H9 (cell line): ENCODE measurements around the gene STX8. TPM values are rescaled to one million over a fixed set of nuclear protein-coding genes. Genes with fewer than 3 reads are reported as not detected.

Source experiments
- DNase-seq: peaks from one replicate; pipeline ENCODE4 v3.0.0-alpha.2; 2017
- H2AFZ ChIP-seq: one replicate; pipeline ENCODE4 v1.6.1; 2013; ENCODE audit warnings: mild to moderate bottlenecking, low read length, control low read depth, moderate library complexity
- H2AK5ac ChIP-seq: 2 replicates; pipeline ENCODE4 v1.6.1; 2013; ENCODE audit warnings: low read length, control low read depth, mixed read lengths; ENCODE audit not compliant: insufficient read length
- H2BK120ac ChIP-seq: one replicate; pipeline ENCODE4 v1.6.1; 2013; ENCODE audit warnings: low read depth, mild to moderate bottlenecking, low read length, control low read depth, inconsistent platforms; ENCODE audit not compliant: poor library complexity, severe bottlenecking
- H2BK12ac ChIP-seq: 2 replicates; pipeline ENCODE4 v1.6.1; 2013; ENCODE audit warnings: low read length, control low read depth, mixed read lengths, low read depth; ENCODE audit not compliant: insufficient read length
- H2BK15ac ChIP-seq: 2 replicates; pipeline ENCODE4 v1.6.1; 2013; ENCODE audit warnings: low read depth, low read length, control low read depth
- H2BK20ac ChIP-seq: one replicate; pipeline ENCODE4 v1.6.1; 2013; ENCODE audit warnings: low read depth, mild to moderate bottlenecking, low read length, control low read depth, inconsistent platforms; ENCODE audit not compliant: poor library complexity, severe bottlenecking
- H2BK5ac ChIP-seq: 2 replicates; pipeline ENCODE4 v1.6.1; 2013; ENCODE audit warnings: low read length, control low read depth, mixed read lengths; ENCODE audit not compliant: insufficient read length
- H3K14ac ChIP-seq: 2 replicates; pipeline ENCODE4 v1.6.1; 2013; ENCODE audit warnings: low read length, control low read depth; ENCODE audit not compliant: insufficient read depth
- H3K18ac ChIP-seq: 2 replicates; pipeline ENCODE4 v1.6.1; 2013; ENCODE audit warnings: low read depth, mild to moderate bottlenecking, mixed read lengths, low read length, control low read depth; ENCODE audit not compliant: insufficient read length
- H3K23ac ChIP-seq: 2 replicates; pipeline ENCODE4 v1.6.1; 2013; ENCODE audit warnings: low read length, control low read depth, mixed read lengths, low read depth; ENCODE audit not compliant: insufficient read length
- H3K23me2 ChIP-seq: 2 replicates; pipeline ENCODE4 v1.6.1; 2013; ENCODE audit warnings: low read depth, mild to moderate bottlenecking, mixed read lengths, low read length, control low read depth; ENCODE audit not compliant: insufficient read length, poor library complexity, severe bottlenecking
- H3K27ac ChIP-seq: 2 replicates; pipeline ENCODE4 v1.5.1; 2013; ENCODE audit warnings: low read length, control low read depth, mixed read lengths, low read depth; ENCODE audit not compliant: insufficient read length
- H3K27me3 ChIP-seq: 2 replicates; pipeline ENCODE4 v1.6.1; 2013; ENCODE audit warnings: low read length, control low read depth, inconsistent platforms; ENCODE audit not compliant: insufficient read depth
- H3K4ac ChIP-seq: 2 replicates; pipeline ENCODE4 v1.6.1; 2013; ENCODE audit warnings: low read depth, mild to moderate bottlenecking, control low read depth, inconsistent platforms, low read length, moderate library complexity
- H3K4me1 ChIP-seq: 2 replicates; pipeline ENCODE4 v1.6.1; 2013; ENCODE audit warnings: low read length, control low read depth, inconsistent platforms; ENCODE audit not compliant: insufficient read depth
- H3K4me2 ChIP-seq: 2 replicates; pipeline ENCODE4 v1.6.1; 2013; ENCODE audit warnings: low read length, control low read depth, mixed read lengths; ENCODE audit not compliant: insufficient read length, insufficient read depth
- H3K56ac ChIP-seq: 2 replicates; pipeline ENCODE4 v1.6.1; 2013; ENCODE audit warnings: low read depth, mild to moderate bottlenecking, mixed read lengths, low read length, control low read depth; ENCODE audit not compliant: insufficient read length
- H3K79me1 ChIP-seq: 2 replicates; pipeline ENCODE4 v1.6.1; 2013; ENCODE audit warnings: low read depth, mild to moderate bottlenecking, moderate library complexity, low read length, control low read depth, inconsistent platforms; ENCODE audit not compliant: insufficient read depth, poor library complexity, severe bottlenecking
- H3K79me2 ChIP-seq: 2 replicates; pipeline ENCODE4 v1.6.1; 2013; ENCODE audit warnings: low read length, control low read depth, inconsistent platforms; ENCODE audit not compliant: insufficient read depth
- H3K9ac ChIP-seq: 2 replicates; pipeline ENCODE4 v1.6.1; 2013; ENCODE audit warnings: low read length, control low read depth, mixed read lengths; ENCODE audit not compliant: insufficient read length; ENCODE audit errors: extremely low read depth
- H3K9me3 ChIP-seq: one replicate; pipeline ENCODE4 v1.6.1; 2013; ENCODE audit warnings: low read depth, low read length, inconsistent platforms; ENCODE audit not compliant: control insufficient read depth
- H3T11ph ChIP-seq: one replicate; pipeline ENCODE4 v1.6.1; 2013; ENCODE audit warnings: mild to moderate bottlenecking, low read length, control low read depth, inconsistent platforms
- H4K20me1 ChIP-seq: one replicate; pipeline ENCODE4 v1.6.1; 2013; ENCODE audit not compliant: control insufficient read depth, insufficient read length, insufficient read depth
- H4K5ac ChIP-seq: 2 replicates; pipeline ENCODE4 v1.6.1; 2013; ENCODE audit warnings: low read depth, mild to moderate bottlenecking, mixed read lengths, low read length, control low read depth; ENCODE audit not compliant: insufficient read length
- H4K8ac ChIP-seq: replicated peaks from 2 replicates; pipeline ENCODE4 v1.6.1; 2013; ENCODE audit warnings: low read length, control low read depth, mixed read lengths, low read depth; ENCODE audit not compliant: insufficient read length
- H4K91ac ChIP-seq: 2 replicates; pipeline ENCODE4 v1.6.1; 2013; ENCODE audit warnings: low read depth, mild to moderate bottlenecking, moderate library complexity, mixed read lengths, low read length, control low read depth; ENCODE audit not compliant: insufficient read length
- H3K27ac Mint-ChIP-seq, 3 experiments: 2 replicates in 2 of 3; 3 replicates in 1 of 3; pipeline ENCODE4 v1.8.0; 2020 to 2021; ENCODE audit warnings: mixed read lengths in 3 of 3, mild to moderate bottlenecking in 1 of 3, moderate library complexity in 1 of 3
- H3K27me3 Mint-ChIP-seq: 2 replicates; pipeline ENCODE4 v1.8.0; 2021; ENCODE audit warnings: low read depth, mild to moderate bottlenecking, moderate library complexity, mixed read lengths
- H3K36me3 Mint-ChIP-seq, 3 experiments: 2 replicates in 2 of 3; 3 replicates in 1 of 3; pipeline ENCODE4 v1.8.0; 2020 to 2021; ENCODE audit warnings: low read depth in 3 of 3, mixed read lengths in 3 of 3; ENCODE audit not compliant: insufficient read depth in 1 of 3
- H3K4me1 Mint-ChIP-seq, 2 experiments: 2 replicates each; pipeline ENCODE4 v1.8.0; 2020; ENCODE audit warnings: mixed read lengths in 2 of 2
- H3K4me3 Mint-ChIP-seq, 2 experiments: 2 replicates in 1 of 2; 3 replicates in 1 of 2; pipeline ENCODE4 v1.8.0; 2020 to 2021; ENCODE audit warnings: mild to moderate bottlenecking in 2 of 2, mixed read lengths in 2 of 2, moderate library complexity in 1 of 2
- H3K9me3 Mint-ChIP-seq, 2 experiments: 2 replicates in 1 of 2; 3 replicates in 1 of 2; pipeline ENCODE4 v1.8.0; 2020; ENCODE audit warnings: mild to moderate bottlenecking in 2 of 2, mixed read lengths in 2 of 2, moderate library complexity in 1 of 2
- WGBS: extraction: QIAGEN DNeasy Blood & Tissue Kit; methylation state at CpG from one replicate; pipeline ENCODE4 v1.1.7; 2013; ENCODE audit warnings: missing lambda C conversion rate, low lambda C conversion rate, mixed read lengths; ENCODE audit not compliant: insufficient read length; ENCODE audit errors: extremely low coverage; 5-methylcytosine and 5-hydroxymethylcytosine counted together
- total RNA-seq: library from RNA; stranded (reverse); gene quantifications from 2 replicates; pipeline ENCODE4 v1.2.1, GENCODE V29; 2021
- TF ChIP-seq, protein P1 (sequence below): fragments of 200-600 bp; sonication (generic); conservative IDR thresholded peaks from 3 replicates; pipeline ENCODE4 v1.8.0; 2021; ENCODE audit warnings: antibody characterized with exemption, mild to moderate bottlenecking

STX8 gene
- total RNA-seq, 1 experiment from 2014 or later = 55.1 TPM

DNA sequence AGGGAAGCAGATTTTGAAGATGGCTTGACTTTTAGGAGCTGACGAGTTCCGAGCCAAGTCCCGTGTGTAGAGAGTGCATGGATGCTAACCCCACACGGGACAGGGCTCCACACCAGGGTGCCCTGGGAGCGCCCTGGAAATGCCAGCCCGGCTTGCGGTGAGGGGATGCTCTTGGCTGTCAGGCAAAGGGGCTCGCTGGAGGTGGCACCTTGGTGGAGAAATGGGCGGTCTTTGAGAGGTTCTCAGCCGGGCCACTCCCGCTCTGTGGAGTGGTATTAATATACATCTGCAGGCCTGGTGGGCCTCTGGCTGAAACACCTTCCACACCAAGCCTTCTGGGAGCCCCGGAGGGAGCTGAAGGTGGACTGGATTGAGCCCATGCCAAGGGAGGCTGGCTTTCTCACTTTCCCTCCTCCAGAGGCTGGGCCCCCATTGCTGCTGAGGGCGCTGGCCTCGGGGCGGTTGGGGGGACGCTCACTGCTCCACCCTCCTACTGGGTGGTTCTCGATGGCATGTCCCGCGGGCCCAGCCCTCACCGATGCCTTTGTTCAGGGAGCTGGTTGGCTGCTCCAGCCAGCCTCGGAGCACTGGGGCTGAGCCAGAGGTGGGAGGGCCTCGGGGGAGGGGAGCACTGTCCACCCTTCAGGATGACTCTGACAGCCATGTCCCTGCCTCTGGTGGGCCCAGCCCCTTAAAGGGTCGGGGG is 344.0 kb downstream of the STX8 start:
- H2BK15ac ChIP-seq = no peak overlapping the region
- no peaks in the 10 kb centered on the region; the same call in 1 of the 2 replicates for H3K4me1 ChIP-seq
- H3K79me1 ChIP-seq = no peaks in the 10 kb centered on the region
- no peaks in the 10 kb centered on the region for H3K9me3 Mint-ChIP-seq
- no peak overlapping the region for H3K23ac ChIP-seq
- H4K20me1 ChIP-seq = peaks cover 6% of the 10 kb centered on the region
- WGBS = no CpG with 5 or more reads among the region's 23 CpGs
- no peaks in the 10 kb centered on the region for H3K23me2 ChIP-seq
- H2BK120ac ChIP-seq = no peak overlapping the region
- H3K27me3 ChIP-seq = no peaks in the 10 kb centered on the region
- H3K14ac ChIP-seq = no peak overlapping the region
- H3K27ac Mint-ChIP-seq = no peak overlapping the region
- H3K4me3 Mint-ChIP-seq = no peak overlapping the region
- H3K9me3 ChIP-seq = no peaks in the 10 kb centered on the region
- no peaks in the 10 kb centered on the region; the same call in 1 of the 2 replicates for H3K27me3 Mint-ChIP-seq
- no peak for DNase-seq
- H3K27ac ChIP-seq = no peak overlapping the region
- no peak overlapping the region for H3K4me2 ChIP-seq
- no peak overlapping the region for H3K56ac ChIP-seq
- H2BK20ac ChIP-seq = no peak overlapping the region
- no peak overlapping the region for H2BK5ac ChIP-seq
- H3K4ac ChIP-seq = no peak overlapping the region
- no peaks in the 10 kb centered on the region for H3K36me3 Mint-ChIP-seq
- H4K5ac ChIP-seq = no peak overlapping the region
- no peak overlapping the region for H3K9ac ChIP-seq
- H3K79me2 ChIP-seq = no peaks in the 10 kb centered on the region
- no peak overlapping the region for H2AFZ ChIP-seq
- H2AK5ac ChIP-seq = no peak overlapping the region
- H3K4me1 Mint-ChIP-seq = no peaks in the 10 kb centered on the region
- H4K8ac ChIP-seq = no peak overlapping the region
- H4K91ac ChIP-seq = no peak overlapping the region
- no peak overlapping the region for H2BK12ac ChIP-seq
- H3T11ph ChIP-seq = no peak overlapping the region
- TF ChIP-seq, protein P1, sequence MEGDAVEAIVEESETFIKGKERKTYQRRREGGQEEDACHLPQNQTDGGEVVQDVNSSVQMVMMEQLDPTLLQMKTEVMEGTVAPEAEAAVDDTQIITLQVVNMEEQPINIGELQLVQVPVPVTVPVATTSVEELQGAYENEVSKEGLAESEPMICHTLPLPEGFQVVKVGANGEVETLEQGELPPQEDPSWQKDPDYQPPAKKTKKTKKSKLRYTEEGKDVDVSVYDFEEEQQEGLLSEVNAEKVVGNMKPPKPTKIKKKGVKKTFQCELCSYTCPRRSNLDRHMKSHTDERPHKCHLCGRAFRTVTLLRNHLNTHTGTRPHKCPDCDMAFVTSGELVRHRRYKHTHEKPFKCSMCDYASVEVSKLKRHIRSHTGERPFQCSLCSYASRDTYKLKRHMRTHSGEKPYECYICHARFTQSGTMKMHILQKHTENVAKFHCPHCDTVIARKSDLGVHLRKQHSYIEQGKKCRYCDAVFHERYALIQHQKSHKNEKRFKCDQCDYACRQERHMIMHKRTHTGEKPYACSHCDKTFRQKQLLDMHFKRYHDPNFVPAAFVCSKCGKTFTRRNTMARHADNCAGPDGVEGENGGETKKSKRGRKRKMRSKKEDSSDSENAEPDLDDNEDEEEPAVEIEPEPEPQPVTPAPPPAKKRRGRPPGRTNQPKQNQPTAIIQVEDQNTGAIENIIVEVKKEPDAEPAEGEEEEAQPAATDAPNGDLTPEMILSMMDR = no peak
- no peak overlapping the region for H3K18ac ChIP-seq
